B cell (primary cell): ENCODE data around the gene RBM20. TPM values are rescaled to one million over a fixed set of nuclear protein-coding genes. Genes with fewer than 3 reads are reported as not detected.

ENCODE experiments used
- ATAC-seq: fragments of 200-7000 bp; cut with Tn5 transposase; one replicate; pipeline ENCODE4 v1.10.0; 2021; ENCODE audit warnings: low read depth, mild to moderate bottlenecking, moderate number of reproducible peaks, moderate library complexity
- CTCF ChIA-PET: fragments of 350-600 bp; sonication (Branson Sonifier 250); formaldehyde crosslinking; loops from one replicate; lab custom pipeline; 2021; ENCODE audit warnings: antibody characterized with exemption, inconsistent platforms; lab: Charles Lee
- POLR2A ChIA-PET: fragments of 350-600 bp; sonication (Branson Sonifier 250); formaldehyde crosslinking; loops from one replicate; lab custom pipeline; 2021; ENCODE audit warnings: antibody characterized with exemption; lab: Charles Lee
- DNase-seq: peaks from one replicate; pipeline ENCODE4 v3.0.0; 2013
- H2AFZ ChIP-seq: 2 replicates; pipeline ENCODE4 v1.6.1; 2012; ENCODE audit warnings: mild to moderate bottlenecking, low read depth, low read length; ENCODE audit not compliant: insufficient read depth, poor library complexity, severe bottlenecking
- H3K27ac ChIP-seq, 2 donors: 1 replicate in 1 of 2; 2 replicates in 1 of 2; pipeline ENCODE4 v1.5.1; 2012 to 2013; ENCODE audit warnings: low read length in 2 of 2, mild to moderate bottlenecking in 2 of 2, moderate library complexity in 1 of 2
- H3K27me3 ChIP-seq, 4 experiments: fragments of 200-600 bp in 1 of 4; sonication (generic) in 1 of 4; replicated peaks in 1 of 4; 1 replicate in 2 of 4; 2 replicates in 2 of 4; pipeline versions ENCODE4 v1.6.1 to v1.7.0; 2013 to 2016; ENCODE audit warnings: low read length in 3 of 4, mild to moderate bottlenecking in 2 of 4, mixed read lengths in 1 of 4, moderate library complexity in 1 of 4; ENCODE audit not compliant: insufficient read depth in 4 of 4, control insufficient read depth in 3 of 4; ENCODE audit errors: control extremely low read depth in 1 of 4
- H3K36me3 ChIP-seq, 2 experiments: replicated peaks in 1 of 2; 1 replicate in 1 of 2; 2 replicates in 1 of 2; pipeline versions ENCODE4 v1.6.1 to v1.7.1; 2013; ENCODE audit warnings: low read length in 1 of 2; ENCODE audit not compliant: insufficient read depth in 2 of 2, control insufficient read depth in 1 of 2; ENCODE audit errors: control extremely low read depth in 1 of 2, extremely low read depth in 1 of 2
- H3K4me1 ChIP-seq, 2 donors: fragments of 200-600 bp in 1 of 2; sonication (generic) in 1 of 2; 1 replicate in 1 of 2; 2 replicates in 1 of 2; pipeline versions ENCODE4 v1.5.1 to v1.6.1; 2013 to 2017; ENCODE audit warnings: low read length in 2 of 2; ENCODE audit not compliant: control insufficient read depth in 2 of 2, insufficient read depth in 2 of 2
- H3K4me2 ChIP-seq: replicated peaks from 2 replicates; pipeline ENCODE3; 2012; ENCODE audit warnings: mild to moderate bottlenecking, low read depth, low read length; ENCODE audit not compliant: poor library complexity, severe bottlenecking
- H3K4me3 ChIP-seq, 5 experiments: fragments of 200-600 bp in 1 of 5; sonication (generic) in 1 of 5; 1 replicate in 3 of 5; 2 replicates in 2 of 5; pipeline versions ENCODE4 v1.5.1 to v1.7.0; 2011 to 2016; ENCODE audit warnings: low read length in 4 of 5, mild to moderate bottlenecking in 4 of 5, low read depth in 2 of 5, control low read depth in 1 of 5, moderate library complexity in 1 of 5; ENCODE audit not compliant: insufficient read depth in 1 of 5; ENCODE audit errors: control extremely low read depth in 1 of 5, extremely low read depth in 1 of 5
- H3K79me2 ChIP-seq: fragments of 200-600 bp; sonication (generic); one replicate; pipeline ENCODE4 v1.6.0; 2016; ENCODE audit warnings: low read length; ENCODE audit not compliant: control insufficient read depth, insufficient read depth
- H3K9ac ChIP-seq: fragments of 200-600 bp; sonication (generic); 2 replicates; pipeline ENCODE4 v1.6.1; 2017; ENCODE audit warnings: mild to moderate bottlenecking, low read length, moderate library complexity
- H3K9me3 ChIP-seq, 3 donors: one replicate each; pipeline versions ENCODE4 v1.6.1 to v1.7.1; 2013; ENCODE audit warnings: low read length in 2 of 3; ENCODE audit not compliant: control insufficient read depth in 2 of 3, insufficient read depth in 1 of 3; ENCODE audit errors: control extremely low read depth in 1 of 3
- H4K20me1 ChIP-seq: 2 replicates; pipeline ENCODE4 v1.6.0; 2012; ENCODE audit warnings: mild to moderate bottlenecking, low read length; ENCODE audit not compliant: insufficient read depth, control insufficient read depth, poor library complexity, severe bottlenecking
- H3K27ac Mint-ChIP-seq: one replicate; pipeline ENCODE4 v1.8.0; 2021; ENCODE audit warnings: mixed read lengths
- H3K27me3 Mint-ChIP-seq: one replicate; pipeline ENCODE4 v1.8.0; 2021; ENCODE audit warnings: mixed read lengths
- H3K4me1 Mint-ChIP-seq: one replicate; pipeline ENCODE4 v1.8.0; 2021; ENCODE audit warnings: mixed read lengths
- H3K4me3 Mint-ChIP-seq: one replicate; pipeline ENCODE4 v1.8.0; 2021; ENCODE audit warnings: mixed read lengths
- H3K9me3 Mint-ChIP-seq: one replicate; pipeline ENCODE4 v1.8.0; 2022; ENCODE audit warnings: mixed read lengths; ENCODE audit not compliant: insufficient read depth
- EZH2 ChIP-seq: IDR thresholded peaks from 2 replicates; pipeline ENCODE4 v1.6.1; 2012; ENCODE audit warnings: borderline replicate concordance, low read depth, mild to moderate bottlenecking, moderate library complexity, low read length; ENCODE audit not compliant: insufficient read depth, poor library complexity, severe bottlenecking
- WGBS: methylation state at CpG from one replicate; pipeline ENCODE4 v1.1.5; 2013; ENCODE audit warnings: missing lambda C conversion rate; ENCODE audit not compliant: insufficient coverage; 5-methylcytosine and 5-hydroxymethylcytosine counted together
- intact Hi-C: fragments of 100-400 bp; cut with micrococcal nuclease; formaldehyde crosslinking; loops from one replicate; pipeline ENCODE4 v1.10.0; 2022
- polyA plus RNA-seq: library from polyadenylated mRNA; depleted of rRNA; stranded (reverse); fragments of >200 nt; gene quantifications from 2 replicates; pipeline ENCODE4 v1.2.3, GENCODE V29; 2012
- total RNA-seq, 2 donors: library from RNA; stranded (reverse); fragments of 120-200 nt in 1 of 2; gene quantifications; 1 replicate in 1 of 2; 2 replicates in 1 of 2; pipeline versions ENCODE4 v1.2.3 to v1.2.4, GENCODE V29; 2013 to 2022
- TF ChIP-seq, protein P1 (sequence below): fragments of 200-600 bp; IDR thresholded peaks from one replicate; pipeline ENCODE4 v1.8.0; 2022; ENCODE audit warnings: antibody characterized with exemption, mild to moderate bottlenecking

RBM20 gene
- total and polyA plus RNA-seq, 2 donors (not counting 1 experiment from before 2014, with no cell fraction given): not detected

DNA sequence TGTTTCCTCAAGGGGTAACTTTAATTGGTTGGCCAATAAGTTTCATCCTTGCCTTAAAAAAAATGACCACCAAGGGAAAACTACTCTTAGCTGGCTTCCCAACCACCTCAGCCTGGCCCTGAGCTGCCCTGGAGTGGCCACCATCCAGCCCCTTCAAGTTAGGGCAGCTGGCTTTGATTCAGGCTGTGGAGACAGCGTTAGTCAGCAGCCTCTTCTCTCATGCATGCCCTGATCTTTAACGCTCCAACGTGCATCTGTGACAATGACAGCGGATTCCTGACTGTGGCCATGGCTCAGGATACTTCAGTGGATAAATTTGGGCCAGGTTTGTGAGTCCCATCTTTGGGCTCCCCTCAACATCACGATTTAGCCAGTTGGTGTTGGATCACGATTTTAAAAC, 111.6 kb downstream of the RBM20 start:
- H4K20me1 ChIP-seq: no peaks in the 10 kb centered on the region
- no peaks in the 10 kb centered on the region for H3K79me2 ChIP-seq
- DNase-seq (no peak), ATAC-seq (no peak)
- Mint-ChIP-seq H3K4me1 (no peaks in the 10 kb centered on the region), H3K9me3 (no peaks in the 10 kb centered on the region), H3K27me3 (peaks cover 6% of the 10 kb centered on the region), H3K4me3 (no peak overlapping the region), H3K27ac (no peak overlapping the region)
- H3K27ac ChIP-seq: no peak overlapping the region
- H3K9me3 ChIP-seq: no peaks in the 10 kb centered on the region
- no peak for TF ChIP-seq EZH2
- TF ChIP-seq, protein P1, sequence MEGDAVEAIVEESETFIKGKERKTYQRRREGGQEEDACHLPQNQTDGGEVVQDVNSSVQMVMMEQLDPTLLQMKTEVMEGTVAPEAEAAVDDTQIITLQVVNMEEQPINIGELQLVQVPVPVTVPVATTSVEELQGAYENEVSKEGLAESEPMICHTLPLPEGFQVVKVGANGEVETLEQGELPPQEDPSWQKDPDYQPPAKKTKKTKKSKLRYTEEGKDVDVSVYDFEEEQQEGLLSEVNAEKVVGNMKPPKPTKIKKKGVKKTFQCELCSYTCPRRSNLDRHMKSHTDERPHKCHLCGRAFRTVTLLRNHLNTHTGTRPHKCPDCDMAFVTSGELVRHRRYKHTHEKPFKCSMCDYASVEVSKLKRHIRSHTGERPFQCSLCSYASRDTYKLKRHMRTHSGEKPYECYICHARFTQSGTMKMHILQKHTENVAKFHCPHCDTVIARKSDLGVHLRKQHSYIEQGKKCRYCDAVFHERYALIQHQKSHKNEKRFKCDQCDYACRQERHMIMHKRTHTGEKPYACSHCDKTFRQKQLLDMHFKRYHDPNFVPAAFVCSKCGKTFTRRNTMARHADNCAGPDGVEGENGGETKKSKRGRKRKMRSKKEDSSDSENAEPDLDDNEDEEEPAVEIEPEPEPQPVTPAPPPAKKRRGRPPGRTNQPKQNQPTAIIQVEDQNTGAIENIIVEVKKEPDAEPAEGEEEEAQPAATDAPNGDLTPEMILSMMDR: no peak
- H3K4me3 ChIP-seq: no peak overlapping the region
- H3K27me3 ChIP-seq: peaks cover 0 to 4% (median 0%) of the 10 kb centered on the region in 4 experiments
- ChIA-PET CTCF (interaction anchor here (1.2 to 1.4 kb wide), 3 partner anchors 9 to 19 kb away, joined by 3 to 6 read pairs (median 3); no protein-coding TSS in a partner anchor), POLR2A (no interaction called here)
- H3K36me3 ChIP-seq: no peaks in the 10 kb centered on the region
- H3K4me1 ChIP-seq: no peaks in the 10 kb centered on the region
- intact Hi-C loops: no loop called here
- H2AFZ ChIP-seq: no peak overlapping the region
- H3K4me2 ChIP-seq: no peak overlapping the region
- no peak overlapping the region for H3K9ac ChIP-seq
- WGBS: 75% methylated on average over 5 of the region's 6 CpGs

DNA sequence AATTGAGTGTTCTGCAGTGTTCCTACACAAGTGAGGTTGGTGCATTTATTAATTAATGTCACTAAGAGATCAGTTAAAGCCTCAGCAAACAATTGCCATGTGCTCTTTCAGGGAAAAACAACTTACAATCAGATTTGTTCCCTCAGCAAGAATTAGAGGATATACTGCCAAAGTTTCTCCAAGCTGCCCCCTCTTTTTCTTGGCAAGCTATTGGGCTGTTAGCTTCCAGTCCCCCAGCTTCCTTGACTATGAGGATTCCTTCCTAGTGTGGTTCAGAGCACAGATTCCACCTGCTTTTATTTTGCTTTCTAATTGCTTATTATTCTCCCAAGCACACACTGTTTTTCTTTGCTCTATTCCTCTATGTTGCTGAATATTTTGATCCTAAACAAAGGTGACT, 112.7 kb downstream of the RBM20 start:
- peaks cover 0 to 4% (median under 1%) of the 10 kb centered on the region in 4 experiments for H3K27me3 ChIP-seq
- Mint-ChIP-seq H3K27me3 (peaks cover 10% of the 10 kb centered on the region), H3K27ac (no peak overlapping the region), H3K4me3 (no peak overlapping the region), H3K4me1 (no peaks in the 10 kb centered on the region), H3K9me3 (no peaks in the 10 kb centered on the region)
- no peaks in the 10 kb centered on the region for H4K20me1 ChIP-seq
- ATAC-seq (no peak), DNase-seq (no peak)
- no peak overlapping the region for H3K27ac ChIP-seq
- POLR2A ChIA-PET: no interaction called here
- no peak overlapping the region for H2AFZ ChIP-seq
- no peak overlapping the region for H3K9ac ChIP-seq
- H3K4me2 ChIP-seq: no peak overlapping the region
- no peaks in the 10 kb centered on the region for H3K36me3 ChIP-seq
- H3K4me3 ChIP-seq: no peak overlapping the region
- H3K9me3 ChIP-seq: no peaks in the 10 kb centered on the region
- no peaks in the 10 kb centered on the region for H3K79me2 ChIP-seq
- CTCF ChIA-PET: interaction anchor here (1.3 kb wide), 1 partner anchor 11 kb away, joined by 6 read pairs; no protein-coding TSS in a partner anchor
- TF ChIP-seq, protein P1: no peak
- TF ChIP-seq EZH2: no peak
- intact Hi-C loops: no loop called here
- no peaks in the 10 kb centered on the region for H3K4me1 ChIP-seq
